22Rv1 (cell line): ENCODE data around the gene CAMK1D.
"Not testable (repeated sequence)": the region's sequence is repeated elsewhere in the genome, so short reads cannot be mapped to it uniquely, and the experiment has no call there.

ENCODE experiments used
- H3K27ac ChIP-seq: fragments of 450-650 bp; 2 replicates; pipeline ENCODE4 v1.5.1; 2017
- CTCF ChIP-seq: fragments of 450-650 bp; IDR thresholded peaks from 2 replicates; pipeline ENCODE4 v1.5.1; 2017; ENCODE audit warnings: mild to moderate bottlenecking
- ZFX ChIP-seq: fragments of 450-650 bp; IDR thresholded peaks from 2 replicates; pipeline ENCODE4 v1.6.1; 2017; ENCODE audit warnings: antibody characterized with exemption, borderline replicate concordance

The CAMK1D gene

GRCh38 chr10:12351447-12351846 lies 2.1 kb downstream of the CAMK1D start:
- TF ChIP-seq ZFX (no peak), CTCF (no peak)
- no peak overlapping the region for H3K27ac ChIP-seq

GRCh38 chr10:12351889-12352288 lies 2.5 kb downstream of the CAMK1D start:
- H3K27ac ChIP-seq = no peak overlapping the region
- TF ChIP-seq CTCF (no peak), ZFX (no peak)

- no peak for TF ChIP-seq ZFX
- no peak for TF ChIP-seq CTCF
- no peak overlapping the region for H3K27ac ChIP-seq
These were observed 4.3 kb downstream of the CAMK1D start for GRCh38 chr10:12353399-12354242.

GRCh38 chr10:12354696-12355095 lies 5.3 kb downstream of the CAMK1D start:
- not testable (repeated sequence) for H3K27ac ChIP-seq

- no peak for TF ChIP-seq ZFX
- TF ChIP-seq CTCF = no peak
- no peak overlapping the region for H3K27ac ChIP-seq
These were observed 6.0 kb downstream of the CAMK1D start for GRCh38 chr10:12355384-12355783.

- TF ChIP-seq CTCF (no peak), ZFX (no peak)
- H3K27ac ChIP-seq = no peak overlapping the region
These were observed 8.3 kb downstream of the CAMK1D start for GRCh38 chr10:12357525-12358151.

GRCh38 chr10:12358863-12359564 lies 9.7 kb downstream of the CAMK1D start:
- TF ChIP-seq CTCF = no peak
- TF ChIP-seq ZFX = no peak
- no peak overlapping the region for H3K27ac ChIP-seq
